HepG2 (cell line): Measurements from ENCODE around the gene DGKD. TPM values are rescaled to one million over a fixed set of nuclear protein-coding genes. Genes with fewer than 3 reads are reported as not detected.

Source experiments
- ATAC-seq: fragments of 200-7000 bp; cut with Tn5 transposase; 3 replicates; pipeline ENCODE4 v1.9.1; 2020; ENCODE audit warnings: mild to moderate bottlenecking, moderate library complexity
- BruUV-seq: library from RNA; stranded (reverse); fragments of 400-500 nt; replicated peaks from 2 replicates; lab custom pipeline; 2021; lab: Mats Ljungman, UMichigan
- CTCF ChIA-PET: fragments of 300-600 bp; formaldehyde crosslinking; extraction: SDS; loops from one replicate; lab custom pipeline; 2021; ENCODE audit warnings: low total read pairs, inconsistent platforms, low intra/inter-chr PET ratio; lab: Yijun Ruan, JAX
- POLR2A ChIA-PET: fragments of 350-600 bp; sonication (Branson Sonifier 250); formaldehyde crosslinking; loops from one replicate; lab custom pipeline; 2020; ENCODE audit warnings: antibody characterized with exemption, inconsistent platforms; lab: Yijun Ruan, JAX
- DNase-seq: peaks from one replicate; pipeline ENCODE4 v3.0.0-alpha.2; 2015; ENCODE audit warnings: low spot score
- FAIRE-seq: peaks from 3 replicates; lab custom pipeline; 2011; peaks lifted over from hg19 to GRCh38; lab: Jason Lieb, UNC
- H2AFZ ChIP-seq: one replicate; pipeline ENCODE4 v1.6.1; 2011; ENCODE audit warnings: low read length, inconsistent platforms
- H3K27ac ChIP-seq: fragments of 300-600 bp; 3 replicates; pipeline ENCODE4 v1.8.0; 2011; ENCODE audit warnings: mixed run types, mild to moderate bottlenecking, mixed read lengths, low read length, inconsistent platforms; ENCODE audit not compliant: insufficient read depth; ENCODE audit errors: extremely low read length
- H3K27me3 ChIP-seq, 2 experiments: fragments of 200-600 bp in 1 of 2; 2 replicates in 1 of 2; 3 replicates in 1 of 2; pipeline versions ENCODE4 v1.6.0 to v1.8.0; 2011; ENCODE audit warnings: low read length in 2 of 2, mild to moderate bottlenecking in 2 of 2, moderate library complexity in 2 of 2, inconsistent platforms in 1 of 2; ENCODE audit not compliant: insufficient read depth in 2 of 2, control insufficient read depth in 1 of 2
- H3K36me3 ChIP-seq, 2 experiments: fragments of 200-600 bp in 1 of 2; replicated peaks in 1 of 2; 2 replicates in 1 of 2; 3 replicates in 1 of 2; pipeline versions ENCODE4 v1.5.1 to v1.8.0; 2011; ENCODE audit warnings: low read length in 2 of 2, inconsistent platforms in 1 of 2; ENCODE audit not compliant: insufficient read depth in 2 of 2, control insufficient read depth in 1 of 2
- H3K4me1 ChIP-seq: 2 replicates; pipeline ENCODE4 v1.5.1; 2012; ENCODE audit warnings: low read length, inconsistent platforms; ENCODE audit not compliant: insufficient read depth
- H3K4me2 ChIP-seq: 2 replicates; pipeline ENCODE4 v1.6.0; 2011; ENCODE audit warnings: low read depth, low read length, inconsistent platforms
- H3K4me3 ChIP-seq, 3 experiments: fragments of 200-600 bp in 1 of 3; sonication (generic), shearing (Covaris generic) in 1 of 3; replicated peaks in 1 of 3; 2 replicates each; pipeline ENCODE4 v1.5.1; 2011 to 2016; ENCODE audit warnings: low read length in 3 of 3, inconsistent platforms in 2 of 3, low read depth in 2 of 3, mild to moderate bottlenecking in 2 of 3, control low read depth in 1 of 3, mixed read lengths in 1 of 3; ENCODE audit not compliant: insufficient read depth in 1 of 3
- H3K79me2 ChIP-seq: one replicate; pipeline ENCODE4 v1.6.1; 2011; ENCODE audit warnings: low read length, inconsistent platforms; ENCODE audit not compliant: insufficient read depth
- H3K9ac ChIP-seq: 2 replicates; pipeline ENCODE4 v1.6.0; 2011; ENCODE audit warnings: mild to moderate bottlenecking, low read depth, low read length, inconsistent platforms; ENCODE audit not compliant: insufficient read depth
- H3K9me3 ChIP-seq: 2 replicates; pipeline ENCODE4 v1.5.1; 2012; ENCODE audit warnings: mild to moderate bottlenecking, low read length
- H4K20me1 ChIP-seq: 2 replicates; pipeline ENCODE4 v1.6.0; 2011; ENCODE audit warnings: inconsistent platforms, mild to moderate bottlenecking, low read length, moderate library complexity; ENCODE audit not compliant: insufficient read depth
- CCDC6 ChIP-seq: sonication (generic); formaldehyde crosslinking; IDR thresholded peaks from 2 replicates; pipeline ENCODE4 v1.8.1; 2022; ENCODE audit warnings: mild to moderate bottlenecking, missing genetic modification reagents, moderate library complexity
- GPN1 ChIP-seq: sonication (generic); formaldehyde crosslinking; IDR thresholded peaks from 2 replicates; pipeline ENCODE4 v1.5.1; 2020; ENCODE audit warnings: missing genetic modification reagents, borderline replicate concordance
- PRDM4 ChIP-seq: sonication (generic); formaldehyde crosslinking; IDR thresholded peaks from 2 replicates; pipeline ENCODE4 v1.9.0; 2021; ENCODE audit warnings: missing genetic modification reagents, borderline replicate concordance
- SIN3A ChIP-seq: IDR thresholded peaks from 2 replicates; pipeline ENCODE4 v1.6.1; 2011; ENCODE audit warnings: low read depth, mild to moderate bottlenecking, control low read depth, low read length, borderline replicate concordance
- SSRP1 ChIP-seq: IDR thresholded peaks from 2 replicates; pipeline ENCODE4 v1.6.1; 2016; ENCODE audit warnings: control low read depth
- ZNF335 ChIP-seq: sonication (generic); formaldehyde crosslinking; IDR thresholded peaks from 2 replicates; pipeline ENCODE4 v1.4.0; 2020; ENCODE audit warnings: missing genetic modification reagents
- ZNF350 ChIP-seq: sonication (generic); formaldehyde crosslinking; IDR thresholded peaks from 2 replicates; pipeline ENCODE4 v1.4.0; 2020; ENCODE audit warnings: mild to moderate bottlenecking, low read depth, missing genetic modification reagents, borderline replicate concordance
- ZNF44 ChIP-seq: sonication (generic); formaldehyde crosslinking; IDR thresholded peaks from 2 replicates; pipeline ENCODE4 v1.5.1; 2020; ENCODE audit warnings: mild to moderate bottlenecking, missing genetic modification reagents
- ZNF713 ChIP-seq: sonication (generic); formaldehyde crosslinking; IDR thresholded peaks from 2 replicates; pipeline ENCODE4 v1.4.0; 2020; ENCODE audit warnings: mild to moderate bottlenecking, missing genetic modification reagents
- WGBS: methylation state at CpG from one replicate; pipeline ENCODE4 v1.1.6; 2017; ENCODE audit warnings: low lambda C conversion rate; 5-methylcytosine and 5-hydroxymethylcytosine counted together
- in situ Hi-C: cut with HindIII; loops from 2 replicates; pipeline ENCODE4 v1.10.0; 2017; ENCODE audit warnings: low pct_unique_long_range_greater_than_20kb; ENCODE audit not compliant: extremely low pct_ligation_motif_present
- intact Hi-C: fragments of 100-400 bp; cut with micrococcal nuclease; formaldehyde crosslinking; loops from one replicate; pipeline ENCODE4 v1.10.0; 2022; ENCODE audit not compliant: unreplicated experiment
- polyA plus RNA-seq, 8 experiments: library from polyadenylated mRNA; depleted of rRNA in 3 of 8; stranded (reverse) in 7 of 8; unstranded in 1 of 8; fragments of >200 nt; fragmentation: Illumina TruSeq in 4 of 8; extraction: Trizol in 4 of 8; gene quantifications; 2 replicates each; pipeline versions ENCODE4 v1.2.1 to v1.2.3, GENCODE V29; 2011 to 2016; ENCODE audit warnings: low read depth in 4 of 8, missing spikeins in 1 of 8, mixed read lengths in 1 of 8; ENCODE audit not compliant: insufficient read depth in 1 of 8
- total RNA-seq, 5 experiments: library from RNA; depleted of rRNA; stranded (reverse); fragments of >200 nt; fragmentation: Illumina TruSeq; extraction: Trizol; gene quantifications; 2 replicates each; pipeline ENCODE4 v1.2.3, GENCODE V29; 2016; ENCODE audit warnings: low read depth in 1 of 5
- TF ChIP-seq, protein P1 (sequence below): sonication (generic); formaldehyde crosslinking; conservative IDR thresholded peaks from 2 replicates; pipeline ENCODE4 v1.4.0; 2020; ENCODE audit warnings: missing genetic modification reagents
- TF ChIP-seq, protein P2 (sequence below), 2 experiments: sonication (generic) in 1 of 2; formaldehyde crosslinking in 1 of 2; IDR thresholded peaks; 2 replicates each; pipeline versions ENCODE4 v1.6.1 to v1.9.0; 2014 to 2022; ENCODE audit warnings: antibody characterized with exemption in 1 of 2, borderline replicate concordance in 1 of 2, inconsistent platforms in 1 of 2, low read depth in 1 of 2, missing genetic modification reagents in 1 of 2

Gene DGKD
- total and polyA plus RNA-seq, 2 of the 13 experiments (the other 11 are each of a cell fraction or from before 2014, with no cell fraction given) = 24.5 to 33.2 TPM

GRCh38 chr2:233332125-233332524, 22.2 kb upstream of the DGKD start (continued):
- TF ChIP-seq, protein P1, sequence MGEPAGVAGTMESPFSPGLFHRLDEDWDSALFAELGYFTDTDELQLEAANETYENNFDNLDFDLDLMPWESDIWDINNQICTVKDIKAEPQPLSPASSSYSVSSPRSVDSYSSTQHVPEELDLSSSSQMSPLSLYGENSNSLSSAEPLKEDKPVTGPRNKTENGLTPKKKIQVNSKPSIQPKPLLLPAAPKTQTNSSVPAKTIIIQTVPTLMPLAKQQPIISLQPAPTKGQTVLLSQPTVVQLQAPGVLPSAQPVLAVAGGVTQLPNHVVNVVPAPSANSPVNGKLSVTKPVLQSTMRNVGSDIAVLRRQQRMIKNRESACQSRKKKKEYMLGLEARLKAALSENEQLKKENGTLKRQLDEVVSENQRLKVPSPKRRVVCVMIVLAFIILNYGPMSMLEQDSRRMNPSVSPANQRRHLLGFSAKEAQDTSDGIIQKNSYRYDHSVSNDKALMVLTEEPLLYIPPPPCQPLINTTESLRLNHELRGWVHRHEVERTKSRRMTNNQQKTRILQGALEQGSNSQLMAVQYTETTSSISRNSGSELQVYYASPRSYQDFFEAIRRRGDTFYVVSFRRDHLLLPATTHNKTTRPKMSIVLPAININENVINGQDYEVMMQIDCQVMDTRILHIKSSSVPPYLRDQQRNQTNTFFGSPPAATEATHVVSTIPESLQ (CRISPR knock-in tag) = no peak

DNA sequence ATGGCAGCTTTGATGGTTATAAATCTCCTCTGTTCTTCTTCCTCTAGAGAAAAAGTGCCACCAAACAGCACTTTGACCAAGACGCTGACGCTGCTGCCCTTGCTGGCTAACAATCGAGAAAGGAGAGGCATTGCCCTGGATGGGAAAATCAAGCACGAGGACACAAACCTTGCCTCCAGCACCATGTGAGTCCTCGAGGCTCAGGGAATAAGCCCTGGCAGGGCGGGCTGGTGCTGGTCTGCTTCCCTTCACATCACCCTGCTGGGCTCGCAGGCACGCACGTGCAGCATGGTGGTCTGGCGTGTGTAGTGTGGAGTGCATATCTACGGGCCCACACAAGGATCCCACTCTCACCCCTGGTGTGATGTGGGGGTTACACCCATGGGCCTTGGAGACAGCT, 19.4 kb upstream of the DGKD start:
- Histone ChIP-seq H4K20me1 (no peaks in the 10 kb centered on the region), H3K4me1 (peaks cover 19% of the 10 kb centered on the region), H3K9ac (no peak overlapping the region), H3K9me3 (no peaks in the 10 kb centered on the region), H3K36me3 (no peaks in the 10 kb centered on the region), H2AFZ (no peak overlapping the region), H3K27ac (no peak overlapping the region), H3K4me3 (no peak overlapping the region), H3K27me3 (peaks cover 0 to 15% of the 10 kb centered on the region in 2 experiments; a peak in 2 of 5 replicates), H3K79me2 (no peaks in the 10 kb centered on the region), H3K4me2 (no peak overlapping the region)
- ChIA-PET CTCF (no interaction called here), POLR2A (interaction anchor here (1.7 kb wide), 1 partner anchor 13 kb away, joined by 4 read pairs; no protein-coding TSS in a partner anchor)
- no peak for DNase-seq
- intact Hi-C loops (no loop called here), in situ Hi-C loops (no loop called here)
- no peak for ATAC-seq
- no TSS peak for BruUV-seq
- WGBS = 68% methylated on average over 8 of the region's 11 CpGs
- no peak for FAIRE-seq
- TF ChIP-seq SIN3A (no peak), SSRP1 (CRISPR knock-in tag) (no peak), ZNF335 (no peak), ZNF350 (CRISPR knock-in tag) (no peak), ZNF44 (CRISPR knock-in tag) (no peak), CCDC6 (CRISPR knock-in tag) (no peak), GPN1 (CRISPR knock-in tag) (no peak), ZNF713 (CRISPR knock-in tag) (no peak), PRDM4 (CRISPR knock-in tag) (no peak)
- TF ChIP-seq, protein P2, sequence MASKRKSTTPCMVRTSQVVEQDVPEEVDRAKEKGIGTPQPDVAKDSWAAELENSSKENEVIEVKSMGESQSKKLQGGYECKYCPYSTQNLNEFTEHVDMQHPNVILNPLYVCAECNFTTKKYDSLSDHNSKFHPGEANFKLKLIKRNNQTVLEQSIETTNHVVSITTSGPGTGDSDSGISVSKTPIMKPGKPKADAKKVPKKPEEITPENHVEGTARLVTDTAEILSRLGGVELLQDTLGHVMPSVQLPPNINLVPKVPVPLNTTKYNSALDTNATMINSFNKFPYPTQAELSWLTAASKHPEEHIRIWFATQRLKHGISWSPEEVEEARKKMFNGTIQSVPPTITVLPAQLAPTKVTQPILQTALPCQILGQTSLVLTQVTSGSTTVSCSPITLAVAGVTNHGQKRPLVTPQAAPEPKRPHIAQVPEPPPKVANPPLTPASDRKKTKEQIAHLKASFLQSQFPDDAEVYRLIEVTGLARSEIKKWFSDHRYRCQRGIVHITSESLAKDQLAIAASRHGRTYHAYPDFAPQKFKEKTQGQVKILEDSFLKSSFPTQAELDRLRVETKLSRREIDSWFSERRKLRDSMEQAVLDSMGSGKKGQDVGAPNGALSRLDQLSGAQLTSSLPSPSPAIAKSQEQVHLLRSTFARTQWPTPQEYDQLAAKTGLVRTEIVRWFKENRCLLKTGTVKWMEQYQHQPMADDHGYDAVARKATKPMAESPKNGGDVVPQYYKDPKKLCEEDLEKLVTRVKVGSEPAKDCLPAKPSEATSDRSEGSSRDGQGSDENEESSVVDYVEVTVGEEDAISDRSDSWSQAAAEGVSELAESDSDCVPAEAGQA (IDR thresholded peaks at IDR 0.05; ENCODE audit: low read depth) = no peak
- TF ChIP-seq, protein P2 (CRISPR knock-in tag; IDR thresholded peaks at IDR 0.05; ENCODE audit: borderline replicate concordance) = no peak
